Right ventricle myocardium inferior (tissue), 1 donor: ENCODE data around the gene SEPTIN5. TPM values are rescaled to one million over a fixed set of nuclear protein-coding genes. Genes with fewer than 3 reads are reported as not detected.

Source experiments
- ATAC-seq: fragments of 200-7000 bp; cut with Tn5 transposase; one replicate; pipeline ENCODE4 v1.9.1; 2020; ENCODE audit warnings: mild to moderate bottlenecking, moderate library complexity
- DNase-seq: peaks from one replicate; pipeline ENCODE4 v3.0.0; 2021; ENCODE audit errors: missing footprints
- intact Hi-C: fragments of 100-400 bp; cut with DNase I; formaldehyde crosslinking; loops from one replicate; pipeline ENCODE4 v1.11.0; 2022
- total RNA-seq: library from RNA; stranded (reverse); fragmentation: NEBNext Ultra II Directional; extraction: Animal tissue kit (Norgen Biotek cat#: 25700); gene quantifications from one replicate; pipeline ENCODE4 v1.2.1, GENCODE V29; 2021
- donor health status: DM: no; HTN: yes; CAD: no; lungs with severe emphysema.

The SEPTIN5 gene
- total RNA-seq, 1 donor from 2014 or later, result 120 TPM

- ATAC-seq, result no peak
- intact Hi-C loops, result no loop called here
- DNase-seq, result no peak
These were observed 13.4 kb upstream of the SEPTIN5 start for GRCh38 chr22:19700790-19701419.

DNA sequence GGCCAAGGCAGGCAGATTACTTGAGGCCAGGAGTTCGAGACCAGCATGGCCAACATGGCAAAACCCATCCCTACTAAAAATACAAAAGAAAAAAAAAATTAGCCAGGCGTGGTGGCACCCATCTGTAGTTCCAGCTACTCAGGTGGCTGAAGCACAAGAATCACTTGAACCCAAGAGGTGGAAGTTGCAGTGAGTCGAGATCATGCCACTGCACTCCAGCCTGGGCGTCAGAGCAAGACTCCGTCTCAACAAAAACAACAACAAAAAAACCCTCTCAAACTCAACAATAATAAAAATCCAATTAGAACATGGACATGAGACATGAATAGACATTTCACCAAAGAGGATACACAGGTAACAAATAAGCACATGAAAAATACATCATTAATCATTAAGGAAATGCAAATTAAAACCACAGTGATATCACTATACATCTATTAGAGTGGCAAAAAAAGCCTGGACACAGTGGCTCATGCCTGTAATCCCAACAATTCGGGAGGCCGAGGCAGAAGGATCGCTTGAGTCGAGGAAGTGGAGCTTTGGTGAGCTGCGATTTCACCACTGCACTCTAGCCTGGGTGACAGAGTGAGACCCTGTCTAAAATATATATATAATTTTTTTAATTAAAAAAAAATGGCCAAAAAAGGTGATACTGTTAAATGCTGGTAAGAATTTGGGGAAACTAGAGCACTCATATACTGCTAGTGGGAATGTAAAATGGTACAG lies 12.7 kb upstream of the SEPTIN5 start:
- DNase-seq, result no peak
- ATAC-seq, result no peak

GRCh38 chr22:19703869-19704268 lies 10.4 kb upstream of the SEPTIN5 start:
- ATAC-seq (no peak), DNase-seq (no peak)
- intact Hi-C loops, result no loop called here

More for the DNA sequence above, 12.7 kb upstream of the SEPTIN5 start:
- intact Hi-C loops, result no loop called here

GRCh38 chr22:19704355-19705015 lies 9.8 kb upstream of the SEPTIN5 start:
- DNase-seq (no peak), ATAC-seq (no peak)
- intact Hi-C loops, result no loop called here

DNA sequence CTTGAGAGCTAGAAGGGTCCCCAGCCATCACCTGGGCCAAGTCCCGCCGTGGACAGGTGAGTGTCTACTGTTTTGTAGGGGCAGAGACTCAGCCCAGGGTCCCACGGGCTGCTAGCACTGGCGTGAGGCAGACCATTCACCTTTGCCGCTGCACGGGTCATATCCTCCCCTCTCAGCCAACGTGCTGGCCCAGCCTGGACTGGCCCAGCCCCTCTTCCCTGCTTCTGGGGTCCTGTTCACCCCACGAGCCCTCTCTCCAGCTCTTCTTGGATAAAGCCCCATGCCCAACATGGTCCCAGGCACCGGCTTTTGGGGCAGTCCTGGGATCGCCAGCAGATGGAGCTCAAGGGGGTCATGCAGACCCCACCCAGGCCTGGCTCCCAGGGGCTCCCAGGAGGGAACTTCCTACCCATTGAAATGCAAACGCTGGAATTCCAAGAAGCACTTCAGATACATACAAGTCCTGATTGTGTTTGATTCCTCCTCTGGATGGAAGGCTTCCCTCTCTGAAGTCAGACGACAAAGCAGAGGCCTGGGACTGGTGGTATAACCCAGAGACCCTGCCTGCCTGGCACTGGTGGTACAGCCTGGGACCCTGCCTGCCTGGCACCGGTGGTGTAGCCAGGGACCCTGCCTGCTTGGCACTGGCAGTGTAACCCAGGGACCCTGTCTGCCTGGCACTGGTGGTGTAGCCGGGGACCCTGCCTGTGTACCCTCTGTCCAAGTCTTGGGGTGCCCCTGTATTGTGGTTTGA lies 8.9 kb upstream of the SEPTIN5 start:
- intact Hi-C loops, result no loop called here

GRCh38 chr22:19706661-19707151 lies 7.6 kb upstream of the SEPTIN5 start:
- intact Hi-C loops, result no loop called here
- DNase-seq (no peak), ATAC-seq (no peak)

More for the DNA sequence above, 8.9 kb upstream of the SEPTIN5 start:
- no peak for DNase-seq
- ATAC-seq, result no peak

- DNase-seq, result no peak
- ATAC-seq, result no peak
- intact Hi-C loops, result no loop called here
These were observed 6.7 kb upstream of the SEPTIN5 start for GRCh38 chr22:19707347-19708290.

GRCh38 chr22:19708321-19709011 lies 5.8 kb upstream of the SEPTIN5 start:
- peak; percentile 1 for ATAC-seq
- intact Hi-C loops, result no loop called here
- no peak for DNase-seq

- peak; percentile 85 for ATAC-seq
- intact Hi-C loops, result no loop called here
- DNase-seq, result no peak
These were observed 5.1 kb upstream of the SEPTIN5 start for GRCh38 chr22:19709063-19709769.

GRCh38 chr22:19710020-19710768 lies 4.1 kb upstream of the SEPTIN5 start:
- ATAC-seq, result no peak
- DNase-seq, result no peak
- intact Hi-C loops, result no loop called here

DNA sequence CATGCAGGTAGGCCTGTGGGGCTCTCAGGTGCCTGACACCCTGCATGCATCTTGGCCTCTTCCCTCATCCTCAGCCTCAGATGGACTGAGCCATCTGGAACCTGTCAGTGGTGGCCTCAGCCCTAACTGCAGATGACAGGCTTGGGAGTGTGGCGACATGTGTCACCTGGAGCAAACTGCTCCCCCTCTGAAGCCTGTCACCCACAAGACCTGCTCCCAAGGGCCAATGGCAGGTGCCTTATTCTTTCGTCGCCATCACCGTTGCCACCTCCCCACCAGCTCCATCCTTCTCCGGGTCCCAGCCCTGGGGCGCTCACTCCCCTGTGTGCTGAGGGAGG lies 3.6 kb upstream of the SEPTIN5 start:
- DNase-seq (no peak), ATAC-seq (no peak)
- intact Hi-C loops, result no loop called here

- peak; percentile 34 for DNase-seq
- no peak for ATAC-seq
- intact Hi-C loops, result no loop called here
These were observed 1.1 kb upstream of the SEPTIN5 start for GRCh38 chr22:19713245-19713644.

DNA sequence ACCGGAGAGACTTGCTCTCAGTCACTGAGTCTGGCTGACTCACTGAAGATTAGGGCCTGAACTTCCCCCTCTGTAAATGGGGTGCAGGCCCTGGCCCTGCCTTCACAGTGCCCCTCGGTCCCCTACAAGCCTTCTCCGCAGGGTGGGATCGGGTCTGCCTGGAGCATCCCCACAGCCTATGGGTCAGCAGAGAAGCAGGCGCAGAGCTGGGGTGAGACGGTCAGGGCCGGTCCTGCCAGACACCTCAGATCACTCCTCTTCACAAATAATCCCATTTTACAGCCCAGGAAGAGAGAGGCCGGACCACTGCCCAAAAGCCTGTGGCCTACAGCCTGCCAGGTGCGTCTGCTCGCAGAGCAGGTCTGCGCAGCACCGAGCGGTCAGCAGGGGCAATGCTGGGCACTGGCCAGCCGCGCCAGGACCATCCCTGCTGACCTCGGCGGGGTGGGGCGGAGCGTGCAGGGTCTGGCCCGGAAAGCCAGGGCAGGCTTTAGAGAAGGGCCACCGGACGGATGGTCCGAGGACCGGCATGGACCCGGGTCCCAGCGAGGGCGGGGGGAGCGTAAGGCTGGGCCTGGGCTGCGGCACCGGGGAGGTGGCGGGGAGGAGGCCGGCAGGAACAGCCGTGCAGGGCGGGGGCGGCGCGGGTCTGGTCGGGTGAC lies 522 bp upstream of the SEPTIN5 start:
- peak; percentile 2 for ATAC-seq
- intact Hi-C loops, result loop anchor here (2.0 kb wide), 1 partner anchor 35 kb away; no protein-coding TSS in a partner anchor
- DNase-seq, result peak; percentile 72

DNA sequence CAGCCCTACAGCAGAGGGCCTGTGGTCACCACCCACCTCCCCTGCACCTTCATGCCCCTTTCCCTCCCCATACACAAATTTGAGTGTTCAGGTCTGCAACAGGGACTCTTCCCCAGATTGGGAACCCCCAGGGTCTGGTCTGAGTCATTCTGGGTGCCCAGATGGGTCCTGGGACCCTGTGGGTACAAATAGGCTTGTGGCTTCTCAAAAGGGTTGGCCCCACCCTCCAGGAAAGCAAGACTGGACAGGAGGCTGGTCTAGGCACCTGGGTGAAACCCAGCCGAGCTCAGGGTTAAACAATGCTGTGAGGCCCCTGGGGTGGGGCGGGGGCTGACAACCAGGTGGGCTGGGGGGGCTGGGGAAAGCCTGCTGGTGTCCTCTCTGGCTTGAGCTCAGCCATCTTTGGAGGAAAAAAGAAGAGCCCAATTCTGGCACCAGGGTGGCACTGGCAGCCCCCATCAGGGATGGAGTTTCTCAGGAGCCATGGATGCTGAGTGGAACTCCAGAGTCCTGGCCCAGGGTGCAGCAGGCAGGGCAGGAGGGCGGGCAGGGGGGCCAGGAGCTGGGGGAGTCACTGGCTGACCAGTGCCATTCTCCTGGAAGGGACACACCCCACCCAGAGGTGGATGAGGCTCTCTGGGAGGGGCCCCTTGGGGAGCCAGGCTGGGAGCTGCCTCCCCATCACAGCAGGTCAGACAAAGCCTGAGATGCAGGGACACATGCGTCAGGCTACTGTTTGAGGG lies 1.1 kb downstream of the SEPTIN5 start:
- intact Hi-C loops, result loop anchor here (2.0 kb wide), 1 partner anchor 37 kb away; no protein-coding TSS in a partner anchor
- no peak for ATAC-seq
- DNase-seq, result peak; percentile 64
